ENCODE data around the gene GLYATL3. TPM values are rescaled to one million over a fixed set of nuclear protein-coding genes. Genes with fewer than 3 reads are reported as not detected.

GLYATL3 gene
- total and polyA plus RNA-seq, 10 of the 15 experiments (the other 5 are each of a cell fraction or from before 2014, with no cell fraction given), result not detected

GRCh38 chr6:49551866-49552129 is 52.1 kb downstream of the GLYATL3 start (continued):
- TF ChIP-seq MLLT1 (IDR thresholded peaks at IDR 0.05) (no peak), STAT3 (IDR thresholded peaks at IDR 0.05; ENCODE audit: low read depth, low read length) (no peak), RFX5 (IDR thresholded peaks at IDR 0.05; ENCODE audit: low read depth, low read length) (no peak), NFYA (IDR thresholded peaks at IDR 0.05; ENCODE audit: borderline replicate concordance, low read depth, low read length) (no peak), IRF5 (IDR thresholded peaks at IDR 0.05; ENCODE audit: borderline replicate concordance) (no peak)
- TF ChIP-seq, protein P1, sequence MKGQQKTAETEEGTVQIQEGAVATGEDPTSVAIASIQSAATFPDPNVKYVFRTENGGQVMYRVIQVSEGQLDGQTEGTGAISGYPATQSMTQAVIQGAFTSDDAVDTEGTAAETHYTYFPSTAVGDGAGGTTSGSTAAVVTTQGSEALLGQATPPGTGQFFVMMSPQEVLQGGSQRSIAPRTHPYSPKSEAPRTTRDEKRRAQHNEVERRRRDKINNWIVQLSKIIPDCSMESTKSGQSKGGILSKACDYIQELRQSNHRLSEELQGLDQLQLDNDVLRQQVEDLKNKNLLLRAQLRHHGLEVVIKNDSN (IDR thresholded peaks at IDR 0.05; ENCODE audit: borderline replicate concordance, extremely low read length, insufficient read depth, low read depth, low read length), result no peak

DNA sequence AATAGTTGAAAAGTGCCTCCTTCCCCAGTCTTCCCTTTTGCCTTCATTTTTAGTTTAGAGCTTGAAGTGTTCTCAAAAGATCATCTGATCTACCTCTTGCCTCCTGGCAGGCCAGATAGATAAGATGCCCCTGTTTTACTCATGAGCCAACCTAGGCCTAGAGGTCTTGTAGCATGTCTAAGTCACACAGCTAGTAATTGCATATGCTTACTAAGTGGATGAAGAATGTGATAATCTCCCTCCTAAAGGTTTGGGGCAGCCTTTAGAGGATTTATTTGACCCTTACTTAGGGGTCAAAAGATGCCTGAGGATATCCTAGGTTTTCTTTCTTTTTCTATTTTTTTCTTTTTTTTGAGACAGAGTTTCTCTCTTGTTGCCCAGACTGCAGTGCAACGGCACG is 52.9 kb downstream of the GLYATL3 start:
- ChIA-PET POLR2A (no interaction called here), SMC1A (ENCODE audit: uncharacterized antibody, unreplicated experiment) (interaction anchor here (1.3 to 1.6 kb wide), 2 partner anchors 8 to 16 kb away, joined by 3 read pairs; no protein-coding TSS in a partner anchor), CTCF (interaction anchor here (1.5 to 1.7 kb wide), 2 partner anchors 20 to 22 kb away, joined by 3 to 5 read pairs; no protein-coding TSS in a partner anchor), RAD21 (ENCODE audit: unreplicated experiment) (interaction anchor here (1.1 to 1.6 kb wide), 2 partner anchors 11 to 54 kb away, joined by 3 read pairs; no protein-coding TSS in a partner anchor)
- 0 out of 2 replicates have a peak overlapping the region, but pooled peaks have one; percentile 82 for H3K4me2 ChIP-seq (ENCODE audit: control insufficient read depth, insufficient read depth)
- BruUV-seq (replicated peaks), result no TSS peak
- no peaks in the 10 kb centered on the region for H3K36me3 ChIP-seq (ENCODE audit: control insufficient read depth in 2 of 2, insufficient read depth in 2 of 2, low read length in 1 of 2)
- 67% methylated on average over 2 of the region's 2 CpGs for WGBS (ENCODE audit: insufficient coverage, insufficient replicate concordance, low lambda C conversion rate, missing lambda C conversion rate)
- ATAC-seq (no peak), FAIRE-seq (no peak), DNase-seq (ENCODE audit: low read depth, low spot score) (no peak)
- H4K20me1 ChIP-seq (ENCODE audit: control insufficient read depth, insufficient read depth), result no peaks in the 10 kb centered on the region
- H3K4me1 ChIP-seq (ENCODE audit: control insufficient read depth, insufficient read depth, low read length), result no peaks in the 10 kb centered on the region; the same call in none of the 2 replicates
- no peak overlapping the region for H3K9ac ChIP-seq (ENCODE audit: control insufficient read depth, insufficient read depth, low read length)
- intact Hi-C loops (cut with micrococcal nuclease; ENCODE audit: unreplicated experiment) (no loop called here), in situ Hi-C loops (cut with MboI) (no loop called here)
- H2AFZ ChIP-seq (ENCODE audit: control insufficient read depth, low read depth, low read length), result no peak overlapping the region
- no peaks in the 10 kb centered on the region; a peak in 1 of 4 replicates for H3K27me3 ChIP-seq (replicated peaks in 1 of 2; ENCODE audit: control insufficient read depth in 2 of 2, insufficient read depth in 2 of 2, low read length in 1 of 2)
- TF ChIP-seq CHD2 (IDR thresholded peaks at IDR 0.05; ENCODE audit: borderline replicate concordance, low read depth, low read length) (no peak), ETV6 (conservative IDR thresholded peaks at IDR 0.05 in 1 of 2, IDR thresholded peaks at IDR 0.05 in 1 of 2; ENCODE audit: borderline replicate concordance in 1 of 2, low read depth in 1 of 2) (no peak), PBX3 (IDR thresholded peaks at IDR 0.05; ENCODE audit: insufficient replicate concordance, low read depth, low read length) (no peak), EGR1 (IDR thresholded peaks at IDR 0.05; ENCODE audit: borderline replicate concordance in 1 of 2, low read depth in 2 of 2, low read length in 2 of 2) (no peak)
- H3K79me2 ChIP-seq (ENCODE audit: control insufficient read depth, insufficient read depth, low read length), result no peaks in the 10 kb centered on the region
- H3K27ac ChIP-seq (ENCODE audit: control insufficient read depth, insufficient read depth), result no peak overlapping the region
- no peaks in the 10 kb centered on the region for H3K9me3 ChIP-seq (replicated peaks; ENCODE audit: control insufficient read depth, insufficient read depth, low read length)
- no peak overlapping the region for H3K4me3 ChIP-seq
